Muscle layer of duodenum (tissue), 2 donors: ENCODE measurements around the gene CAAP1.

Experiments
- H3K27ac ChIP-seq: one replicate; pipeline ENCODE4 v1.7.0; 2013; ENCODE audit warnings: mild to moderate bottlenecking, low read length
- H3K27me3 ChIP-seq: one replicate; pipeline ENCODE4 v1.7.0; 2013; ENCODE audit warnings: low read depth, mild to moderate bottlenecking, control low read depth, low read length
- H3K36me3 ChIP-seq, 2 donors: one replicate each; pipeline ENCODE4 v1.7.0; 2013; ENCODE audit warnings: low read length in 2 of 2, control low read depth in 1 of 2, mild to moderate bottlenecking in 1 of 2; ENCODE audit not compliant: insufficient read depth in 2 of 2, control insufficient read depth in 1 of 2
- H3K4me1 ChIP-seq, 2 donors: one replicate each; pipeline ENCODE4 v1.7.0; 2013; ENCODE audit warnings: low read length in 2 of 2, mild to moderate bottlenecking in 2 of 2, control low read depth in 1 of 2, moderate library complexity in 1 of 2; ENCODE audit not compliant: insufficient read depth in 2 of 2, control insufficient read depth in 1 of 2
- H3K4me3 ChIP-seq, 2 donors: one replicate each; pipeline ENCODE4 v1.7.0; 2013; ENCODE audit warnings: low read length in 2 of 2, low read depth in 1 of 2, mild to moderate bottlenecking in 1 of 2
- H3K9me3 ChIP-seq, 2 donors: one replicate each; pipeline ENCODE4 v1.7.0; 2013; ENCODE audit warnings: low read length in 2 of 2, control low read depth in 1 of 2, mild to moderate bottlenecking in 1 of 2; ENCODE audit not compliant: control insufficient read depth in 1 of 2
- donor health status: healthy.

CAAP1 gene, protein sequence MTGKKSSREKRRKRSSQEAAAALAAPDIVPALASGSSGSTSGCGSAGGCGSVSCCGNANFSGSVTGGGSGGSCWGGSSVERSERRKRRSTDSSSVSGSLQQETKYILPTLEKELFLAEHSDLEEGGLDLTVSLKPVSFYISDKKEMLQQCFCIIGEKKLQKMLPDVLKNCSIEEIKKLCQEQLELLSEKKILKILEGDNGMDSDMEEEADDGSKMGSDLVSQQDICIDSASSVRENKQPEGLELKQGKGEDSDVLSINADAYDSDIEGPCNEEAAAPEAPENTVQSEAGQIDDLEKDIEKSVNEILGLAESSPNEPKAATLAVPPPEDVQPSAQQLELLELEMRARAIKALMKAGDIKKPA

DNA sequence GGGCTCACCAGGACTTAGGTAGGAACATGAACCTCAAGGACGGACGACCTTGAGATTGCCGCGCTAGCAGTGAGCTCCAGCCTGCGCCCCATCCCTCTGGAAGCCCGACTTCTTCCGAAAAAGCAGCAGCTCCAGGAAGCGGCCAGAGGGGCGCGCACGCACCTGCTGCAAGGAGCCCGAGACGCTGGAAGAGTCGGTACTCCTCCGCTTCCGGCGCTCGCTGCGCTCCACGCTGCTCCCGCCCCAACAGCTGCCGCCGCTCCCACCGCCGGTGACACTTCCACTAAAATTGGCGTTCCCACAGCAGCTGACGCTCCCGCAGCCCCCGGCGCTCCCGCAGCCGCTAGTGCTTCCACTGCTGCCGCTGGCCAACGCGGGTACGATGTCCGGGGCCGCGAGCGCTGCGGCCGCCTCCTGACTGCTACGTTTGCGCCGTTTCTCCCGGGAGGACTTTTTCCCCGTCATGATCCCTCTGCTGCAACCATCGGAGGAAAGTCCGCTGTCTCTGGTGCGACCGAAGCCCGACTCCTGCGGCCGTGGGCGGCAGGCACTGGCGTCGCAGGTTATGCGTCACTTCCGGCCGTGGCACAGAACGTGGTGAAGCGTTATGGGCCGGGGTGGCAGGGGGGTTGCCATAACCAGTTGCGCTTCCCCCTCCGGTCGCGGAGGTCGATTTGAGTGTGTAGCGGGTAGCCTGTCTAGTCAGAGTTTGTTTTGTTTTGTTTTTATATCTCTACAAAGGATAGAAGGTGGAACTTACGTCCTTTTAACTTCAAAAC lies at the start of gene CAAP1:
Gene CAAP1, minus strand, starts transcription at position 552 of the 779 bp plus-strand sequence. Its CDS starts 87 bp downstream, at position 465.
- Histone ChIP-seq H3K27ac (peak within 1 kb of the TSS; percentile 96), H3K4me3 (peak within 1 kb of the TSS; percentile 93 to 99), H3K9me3 (no peaks in the 10 kb centered on the region), H3K36me3 (no peaks in the 10 kb centered on the region), H3K4me1 (peaks cover 0 to 10% of the 10 kb centered on the region in 2 donors), H3K27me3 (no peaks in the 10 kb centered on the region)

DNA sequence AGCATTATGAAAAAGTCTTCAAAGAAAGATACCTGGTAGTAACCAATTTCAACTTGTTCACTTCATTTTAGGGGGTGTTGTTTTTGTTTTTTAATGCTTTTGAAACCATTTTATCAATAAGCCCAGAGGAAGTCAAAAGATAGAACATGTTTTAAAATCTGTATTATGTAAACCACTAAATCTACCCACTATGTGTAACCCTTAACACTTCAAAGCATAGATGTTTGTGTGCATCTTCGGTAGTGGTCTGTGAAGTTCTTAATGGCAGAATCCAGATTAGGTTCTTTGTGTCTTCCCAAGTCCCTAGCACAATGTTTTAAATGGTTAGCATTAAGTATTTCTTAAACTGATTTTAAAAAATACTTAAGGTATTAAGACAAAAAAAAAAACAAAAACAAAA lies 48.2 kb upstream of the CAAP1 start:
- Histone ChIP-seq H3K4me3 (no peak overlapping the region), H3K9me3 (peaks cover 0 to 6% of the 10 kb centered on the region in 2 donors), H3K27me3 (no peaks in the 10 kb centered on the region), H3K27ac (no peak overlapping the region), H3K4me1 (peaks cover 3 to 11% of the 10 kb centered on the region in 2 donors), H3K36me3 (no peaks in the 10 kb centered on the region)

DNA sequence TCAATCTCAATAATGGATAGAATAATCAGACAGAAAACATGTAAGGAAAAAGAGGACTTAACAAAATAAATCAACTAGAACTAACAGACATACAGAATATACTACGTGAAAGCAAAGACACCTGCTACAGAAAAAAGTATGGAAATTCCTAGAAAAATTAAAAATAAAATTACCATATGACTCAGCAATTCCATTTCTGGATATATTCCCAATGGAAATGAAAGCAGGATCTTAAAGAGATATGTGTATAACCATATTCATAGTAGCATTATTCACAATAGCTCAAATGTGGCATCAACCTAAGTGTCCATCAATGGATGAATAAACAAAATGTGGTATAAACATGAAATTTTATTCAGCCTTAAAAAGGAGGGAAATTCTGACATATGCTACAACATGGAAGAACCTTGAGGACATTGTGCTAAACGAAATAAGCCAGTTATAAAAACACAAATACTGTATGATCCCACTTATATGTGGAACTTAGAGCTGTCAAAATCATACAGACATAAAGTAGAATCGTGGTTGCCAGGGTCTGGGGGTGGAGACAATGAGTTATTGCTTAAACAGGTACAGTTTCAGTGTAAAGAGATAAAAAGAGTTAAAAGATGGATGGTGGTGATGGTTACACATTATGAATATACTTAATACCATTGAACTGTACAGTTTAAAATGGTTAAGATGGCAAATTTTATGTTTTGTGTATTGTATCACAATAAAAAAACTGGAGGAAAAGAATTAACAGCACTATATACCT lies 47.5 kb upstream of the CAAP1 start:
- Histone ChIP-seq H3K4me3 (no peak overlapping the region), H3K27ac (no peak overlapping the region), H3K27me3 (no peaks in the 10 kb centered on the region), H3K4me1 (peaks cover 0 to 4% of the 10 kb centered on the region in 2 donors), H3K9me3 (peaks cover 0 to 6% of the 10 kb centered on the region in 2 donors), H3K36me3 (no peaks in the 10 kb centered on the region)

DNA sequence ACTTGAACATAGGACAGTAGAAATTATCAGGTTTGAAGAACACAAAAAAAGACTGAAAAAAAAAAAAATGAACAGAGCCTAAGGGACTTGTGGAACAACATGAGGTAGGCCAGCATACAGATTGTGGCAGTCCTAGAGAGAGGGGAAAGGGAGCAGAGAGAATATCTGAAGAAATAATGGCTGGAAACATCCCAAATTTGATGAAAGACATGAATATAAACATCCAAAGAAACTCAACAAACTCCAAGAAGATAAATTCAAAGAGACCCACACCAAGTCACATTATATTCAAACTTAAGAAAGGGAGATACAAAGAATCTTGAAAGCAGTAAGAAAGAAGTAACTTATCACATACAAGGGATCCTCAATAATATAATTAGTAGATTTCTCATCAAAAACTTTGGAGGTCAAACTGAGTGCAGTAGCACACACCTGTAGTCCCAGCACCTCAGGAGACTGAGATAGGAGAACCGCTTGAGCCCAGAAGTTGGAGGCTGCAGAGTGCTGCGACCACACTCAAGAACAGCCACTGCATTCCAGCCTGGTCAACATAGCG lies 45.3 kb upstream of the CAAP1 start:
- H3K27ac ChIP-seq = no peak overlapping the region
- H3K36me3 ChIP-seq = peaks cover 0 to 4% of the 10 kb centered on the region in 2 donors
- H3K27me3 ChIP-seq = no peaks in the 10 kb centered on the region
- H3K4me1 ChIP-seq = no peaks in the 10 kb centered on the region
- H3K9me3 ChIP-seq = peaks cover 0 to 6% of the 10 kb centered on the region in 2 donors
- H3K4me3 ChIP-seq = no peak overlapping the region

DNA sequence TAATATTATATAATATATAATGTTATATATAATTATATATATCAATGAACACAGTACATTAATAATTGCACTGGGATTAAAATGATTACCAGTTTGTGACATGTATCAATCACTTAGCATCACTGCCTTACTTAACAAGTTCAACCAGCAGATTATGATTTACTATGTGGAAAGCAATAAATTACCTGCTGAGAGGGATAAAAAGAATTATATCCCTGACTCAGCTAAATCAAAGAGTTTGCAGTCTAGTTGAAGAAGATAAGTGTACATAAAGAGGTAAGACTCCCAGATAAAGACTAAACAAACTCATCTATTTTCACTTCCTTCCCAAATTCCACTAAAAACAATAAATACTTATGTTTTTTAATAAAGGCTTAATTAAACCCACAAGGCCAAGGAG lies 43.2 kb upstream of the CAAP1 start:
- no peaks in the 10 kb centered on the region for H3K27me3 ChIP-seq
- no peak overlapping the region for H3K4me3 ChIP-seq
- peaks cover 0 to 6% of the 10 kb centered on the region in 2 donors for H3K9me3 ChIP-seq
- H3K36me3 ChIP-seq = peaks cover 0 to 4% of the 10 kb centered on the region in 2 donors
- H3K4me1 ChIP-seq = no peaks in the 10 kb centered on the region
- no peak overlapping the region for H3K27ac ChIP-seq

DNA sequence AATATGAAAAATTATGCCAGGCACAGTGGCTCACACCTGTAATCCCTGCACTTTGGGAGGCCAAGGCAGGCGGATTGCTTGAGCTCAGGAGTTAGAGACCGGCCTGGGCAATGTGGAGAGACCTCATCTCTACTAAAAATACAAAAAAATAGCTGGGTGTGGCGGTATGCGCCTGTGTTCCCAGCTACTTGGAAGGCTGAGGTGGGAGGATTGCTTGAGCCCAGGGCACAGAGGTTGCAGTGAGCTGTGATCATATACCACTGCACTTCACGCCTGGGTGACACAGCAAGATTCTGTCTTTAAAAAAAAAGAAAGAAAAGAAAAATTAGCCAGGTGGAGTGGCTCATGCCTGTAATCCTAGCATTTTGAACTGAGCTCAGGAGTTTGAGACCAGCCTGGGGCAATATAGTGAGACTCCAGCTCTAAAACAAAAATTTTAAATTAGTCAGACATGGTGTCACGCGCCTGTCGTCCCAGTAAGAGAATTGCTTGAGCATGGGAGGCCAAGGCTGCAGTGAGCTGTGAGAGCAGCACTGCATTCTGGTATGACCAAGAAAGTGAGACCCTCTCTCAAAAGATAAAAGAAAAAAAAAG lies 36.4 kb upstream of the CAAP1 start:
- Histone ChIP-seq H3K36me3 (peaks cover 26 to 32% of the 10 kb centered on the region in 2 donors), H3K9me3 (no peaks in the 10 kb centered on the region), H3K4me3 (no peak overlapping the region)

DNA sequence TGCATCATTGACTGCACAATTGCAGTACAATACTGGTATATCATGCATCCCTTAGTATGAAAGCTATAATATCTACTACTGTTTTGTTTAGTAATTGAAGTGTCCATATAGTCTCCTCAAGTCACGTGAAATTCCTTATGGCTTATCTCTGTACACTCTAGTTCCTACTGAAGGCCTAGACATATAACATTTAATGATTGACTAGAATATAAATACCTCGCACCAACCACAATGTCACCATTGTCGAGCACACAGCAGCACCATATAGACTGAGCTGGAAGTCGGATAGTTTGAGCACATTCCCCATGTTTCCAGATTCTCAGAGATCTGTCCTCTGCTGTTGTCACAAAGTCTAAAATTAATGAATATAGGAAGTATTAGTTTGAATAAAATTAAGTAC lies 33.0 kb upstream of the CAAP1 start:
- no peak overlapping the region for H3K4me3 ChIP-seq
- H3K36me3 ChIP-seq = peaks cover 56 to 63% of the 10 kb centered on the region in 2 donors
- no peaks in the 10 kb centered on the region for H3K27me3 ChIP-seq

More for the DNA sequence above, 36.4 kb upstream of the CAAP1 start:
- Histone ChIP-seq H3K27ac (no peak overlapping the region), H3K4me1 (no peaks in the 10 kb centered on the region), H3K27me3 (no peaks in the 10 kb centered on the region)

DNA sequence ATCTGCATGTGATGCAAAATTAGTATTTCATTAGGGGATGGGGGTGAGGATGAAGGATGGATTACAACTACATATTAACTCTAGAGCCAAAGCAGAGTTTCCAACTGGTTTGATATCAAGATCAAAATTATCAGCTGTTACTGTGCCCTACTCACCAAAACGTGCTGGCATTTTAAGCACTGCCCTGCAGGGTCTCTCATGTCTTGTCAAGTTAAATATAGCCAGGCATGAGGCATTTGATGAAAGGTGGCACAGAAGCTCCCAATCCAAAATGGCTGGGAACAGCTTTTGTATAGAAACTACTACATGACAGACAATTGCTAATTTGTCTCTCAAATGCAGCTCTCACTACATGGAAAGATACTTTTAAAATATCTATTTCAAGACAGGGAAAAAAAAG lies 27.1 kb upstream of the CAAP1 start:
- Histone ChIP-seq H3K27me3 (no peaks in the 10 kb centered on the region), H3K27ac (no peak overlapping the region), H3K4me1 (no peaks in the 10 kb centered on the region), H3K9me3 (no peaks in the 10 kb centered on the region), H3K4me3 (no peak overlapping the region), H3K36me3 (peaks cover 71 to 83% of the 10 kb centered on the region in 2 donors)

More for the DNA sequence above, 33.0 kb upstream of the CAAP1 start:
- H3K27ac ChIP-seq = no peak overlapping the region
- no peaks in the 10 kb centered on the region for H3K9me3 ChIP-seq
- no peaks in the 10 kb centered on the region for H3K4me1 ChIP-seq

DNA sequence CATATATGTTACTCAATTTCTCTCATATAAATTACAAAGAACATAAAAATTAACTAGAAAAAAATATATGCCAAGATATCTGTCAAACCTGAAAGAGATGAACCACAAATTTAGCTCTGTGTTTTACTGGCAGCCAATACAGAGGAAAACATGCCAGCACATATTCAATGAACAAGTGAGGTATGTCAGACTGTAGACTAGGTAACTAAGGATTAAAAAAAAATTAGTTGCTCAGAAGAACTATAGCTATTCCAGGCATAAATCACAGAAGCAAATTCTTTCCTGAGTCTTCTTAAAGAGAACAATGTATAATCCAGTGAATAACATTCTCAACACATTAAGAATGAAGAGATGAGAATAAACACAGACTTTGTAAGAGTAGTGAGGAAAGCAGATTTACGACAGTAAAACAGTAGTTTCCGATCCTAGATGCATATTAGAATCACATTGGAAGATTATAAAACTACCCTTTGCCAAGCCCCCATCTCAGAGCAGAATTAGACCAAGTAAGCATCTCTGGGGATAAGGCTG lies 20.6 kb upstream of the CAAP1 start:
- H3K36me3 ChIP-seq = peaks cover 34 to 55% of the 10 kb centered on the region in 2 donors
- H3K9me3 ChIP-seq = no peaks in the 10 kb centered on the region
- no peak overlapping the region for H3K27ac ChIP-seq
- H3K27me3 ChIP-seq = no peaks in the 10 kb centered on the region
- H3K4me3 ChIP-seq = no peak overlapping the region
- no peaks in the 10 kb centered on the region for H3K4me1 ChIP-seq

DNA sequence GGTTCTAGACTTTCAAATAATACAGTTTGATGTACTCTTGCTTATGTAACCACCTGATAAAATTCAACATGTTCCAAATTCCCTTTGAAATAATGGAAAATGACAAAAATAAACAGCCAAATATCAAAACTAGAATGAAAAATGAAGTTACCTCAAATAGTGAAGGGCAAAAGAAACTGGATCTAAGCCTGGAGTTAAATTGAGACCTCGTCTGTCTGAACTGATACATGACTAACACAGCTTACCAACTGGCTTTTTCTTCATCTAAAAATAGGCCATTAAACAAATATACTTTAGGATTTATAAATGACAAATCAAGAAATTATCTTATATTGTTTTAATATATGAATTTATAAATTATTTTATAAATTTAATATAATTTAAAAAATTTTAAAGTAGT lies 12.1 kb upstream of the CAAP1 start:
- Histone ChIP-seq H3K9me3 (no peaks in the 10 kb centered on the region), H3K27ac (no peak overlapping the region), H3K4me1 (no peaks in the 10 kb centered on the region), H3K36me3 (peaks cover 15 to 31% of the 10 kb centered on the region in 2 donors), H3K27me3 (no peaks in the 10 kb centered on the region), H3K4me3 (no peak overlapping the region)
